OCI-LY1 (cell line): ENCODE data around the gene ABCA13.

Experiments
- H2AFZ ChIP-seq: fragments of 200-600 bp; sonication (generic), shearing (Covaris generic); 2 replicates; pipeline ENCODE4 v1.6.0; 2014; ENCODE audit warnings: antibody characterized with exemption, mild to moderate bottlenecking, low read length
- H3F3A ChIP-seq: fragments of 200-600 bp; sonication (generic), shearing (Covaris generic); 2 replicates; pipeline ENCODE4 v1.6.0; 2014; ENCODE audit warnings: mild to moderate bottlenecking, antibody characterized with exemption, low read length, moderate library complexity; ENCODE audit not compliant: insufficient read depth
- H3K27ac ChIP-seq: fragments of 200-600 bp; sonication (generic); 2 replicates; pipeline ENCODE4 v1.5.1; 2014; ENCODE audit warnings: low read length, mixed run types, mild to moderate bottlenecking, low read depth; ENCODE audit not compliant: poor library complexity, severe bottlenecking
- H3K27me3 ChIP-seq: fragments of 200-600 bp; sonication (generic); 2 replicates; pipeline ENCODE4 v1.6.0; 2014; ENCODE audit warnings: antibody characterized with exemption, mild to moderate bottlenecking, low read length, moderate library complexity; ENCODE audit not compliant: insufficient read depth
- H3K36me3 ChIP-seq: fragments of 200-600 bp; sonication (generic); 2 replicates; pipeline ENCODE4 v1.6.1; 2014; ENCODE audit warnings: mild to moderate bottlenecking, antibody characterized with exemption, low read length, moderate library complexity, mixed read lengths; ENCODE audit not compliant: insufficient read depth
- H3K4me1 ChIP-seq: fragments of 200-600 bp; sonication (generic); 2 replicates; pipeline ENCODE4 v1.5.1; 2014; ENCODE audit warnings: mild to moderate bottlenecking, low read length, moderate library complexity; ENCODE audit not compliant: insufficient read depth, severe bottlenecking
- H3K4me2 ChIP-seq: fragments of 200-600 bp; sonication (generic), shearing (Covaris generic); 2 replicates; pipeline ENCODE4 v1.6.1; 2014; ENCODE audit warnings: low read length
- H3K4me3 ChIP-seq: fragments of 200-600 bp; sonication (generic); 2 replicates; pipeline ENCODE4 v1.5.1; 2014; ENCODE audit warnings: low read length, low read depth, mild to moderate bottlenecking, mixed read lengths; ENCODE audit not compliant: poor library complexity, severe bottlenecking
- H3K79me2 ChIP-seq: fragments of 200-600 bp; shearing (Covaris generic); 2 replicates; pipeline ENCODE4 v1.6.1; 2016; ENCODE audit warnings: mixed run types, low read length, mixed read lengths; ENCODE audit not compliant: insufficient read depth
- H3K9ac ChIP-seq: fragments of 200-600 bp; sonication (generic), shearing (Covaris generic); 2 replicates; pipeline ENCODE4 v1.6.1; 2014; ENCODE audit warnings: mild to moderate bottlenecking, low read length, mixed read lengths
- H3K9me2 ChIP-seq: fragments of 200-600 bp; sonication (generic), shearing (Covaris generic); 2 replicates; pipeline ENCODE4 v1.6.1; 2014; ENCODE audit warnings: low read depth, mild to moderate bottlenecking, low read length, mixed read lengths
- H3K9me3 ChIP-seq: fragments of 200-600 bp; shearing (Covaris generic); 2 replicates; pipeline ENCODE4 v1.6.1; 2014; ENCODE audit warnings: low read length, mixed read lengths
- H4K20me1 ChIP-seq: fragments of 200-600 bp; sonication (generic), shearing (Covaris generic); 2 replicates; pipeline ENCODE4 v1.6.0; 2016; ENCODE audit warnings: mild to moderate bottlenecking, low read length; ENCODE audit not compliant: insufficient read depth
- CTCF ChIP-seq: fragments of 200-600 bp; sonication (generic), shearing (Covaris generic); IDR thresholded peaks from 2 replicates; pipeline ENCODE4 v1.5.1; 2017; ENCODE audit warnings: mild to moderate bottlenecking, antibody characterized with exemption, low read length, moderate library complexity, mixed read lengths
- EZH2 ChIP-seq: fragments of 200-600 bp; sonication (generic), shearing (Covaris generic); IDR thresholded peaks from 2 replicates; pipeline ENCODE4 v1.8.0; 2017; ENCODE audit warnings: borderline replicate concordance, mixed run types, mild to moderate bottlenecking, antibody characterized with exemption, low read length, moderate library complexity, mixed read lengths

The ABCA13 gene

GRCh38 chr7:48183965-48184364 is 12.7 kb downstream of the ABCA13 start:
- Histone ChIP-seq H3K4me2 (no peak overlapping the region), H3K79me2 (no peaks in the 10 kb centered on the region), H3K27me3 (no peaks in the 10 kb centered on the region), H2AFZ (no peak overlapping the region), H3K9ac (no peak overlapping the region), H4K20me1 (no peaks in the 10 kb centered on the region), H3K27ac (no peak overlapping the region), H3K9me2 (no peaks in the 10 kb centered on the region), H3F3A (no peaks in the 10 kb centered on the region), H3K4me1 (no peaks in the 10 kb centered on the region), H3K9me3 (no peaks in the 10 kb centered on the region), H3K36me3 (no peaks in the 10 kb centered on the region), H3K4me3 (no peak overlapping the region)
- TF ChIP-seq CTCF (no peak), EZH2 (no peak)

- H3K9me3 ChIP-seq = no peaks in the 10 kb centered on the region
- H3K9ac ChIP-seq = no peak overlapping the region
- no peaks in the 10 kb centered on the region for H3K36me3 ChIP-seq
- H3F3A ChIP-seq = no peaks in the 10 kb centered on the region
- no peaks in the 10 kb centered on the region for H3K79me2 ChIP-seq
- H4K20me1 ChIP-seq = no peaks in the 10 kb centered on the region
- H3K4me2 ChIP-seq = no peak overlapping the region
- H2AFZ ChIP-seq = no peak overlapping the region
- no peak overlapping the region for H3K27ac ChIP-seq
- TF ChIP-seq EZH2 (no peak), CTCF (no peak)
- no peak overlapping the region for H3K4me3 ChIP-seq
- H3K27me3 ChIP-seq = no peaks in the 10 kb centered on the region
- H3K4me1 ChIP-seq = no peaks in the 10 kb centered on the region
- no peaks in the 10 kb centered on the region; the same call in 1 of the 2 replicates for H3K9me2 ChIP-seq
Observed at GRCh38 chr7:48188776-48189520, 17.7 kb downstream of the ABCA13 start.

- H3K79me2 ChIP-seq = no peaks in the 10 kb centered on the region
- H3K9ac ChIP-seq = no peak overlapping the region
- H3K9me3 ChIP-seq = no peaks in the 10 kb centered on the region
- H3K4me1 ChIP-seq = no peaks in the 10 kb centered on the region
- no peak overlapping the region for H3K27ac ChIP-seq
- no peak overlapping the region for H3K4me3 ChIP-seq
- H3K4me2 ChIP-seq = no peak overlapping the region
- H3K36me3 ChIP-seq = no peaks in the 10 kb centered on the region
- H2AFZ ChIP-seq = no peak overlapping the region
- no peaks in the 10 kb centered on the region for H3F3A ChIP-seq
- no peaks in the 10 kb centered on the region for H4K20me1 ChIP-seq
- H3K27me3 ChIP-seq = no peaks in the 10 kb centered on the region
- TF ChIP-seq EZH2 (no peak), CTCF (no peak)
- no peaks in the 10 kb centered on the region; the same call in 1 of the 2 replicates for H3K9me2 ChIP-seq
Observed at GRCh38 chr7:48192996-48193395, 21.7 kb downstream of the ABCA13 start.
